GM19324 (cell line): ENCODE measurements around the gene RELN.

Experiments
- ATAC-seq: cut with Tn5 transposase; IDR thresholded peaks from one replicate; pipeline ENCODE4 v1.9.1; 2021; ENCODE audit warnings: mild to moderate bottlenecking, moderate library complexity; ENCODE audit not compliant: unreplicated experiment, low FRiP score

Gene RELN

GRCh38 chr7:103656221-103656620, 333.2 kb downstream of the RELN start:
- ATAC-seq = no peak

GRCh38 chr7:103651593-103652377, 337.7 kb downstream of the RELN start:
- ATAC-seq = no peak

GRCh38 chr7:103649052-103649451, 340.4 kb downstream of the RELN start:
- ATAC-seq = no peak

GRCh38 chr7:103648135-103648534, 341.3 kb downstream of the RELN start:
- ATAC-seq = no peak

- no peak for ATAC-seq
Observed at GRCh38 chr7:103644319-103644718, 345.1 kb downstream of the RELN start.

- ATAC-seq = no peak
Observed at GRCh38 chr7:103640031-103640779, 349.3 kb downstream of the RELN start.

GRCh38 chr7:103637726-103638125, 351.7 kb downstream of the RELN start:
- no peak for ATAC-seq

GRCh38 chr7:103637094-103637493, 352.4 kb downstream of the RELN start:
- ATAC-seq = no peak

GRCh38 chr7:103636153-103636552, 353.3 kb downstream of the RELN start:
- ATAC-seq = no peak

GRCh38 chr7:103632972-103633371, 356.5 kb downstream of the RELN start:
- ATAC-seq = no peak

GRCh38 chr7:103632005-103632639, 357.3 kb downstream of the RELN start:
- no peak for ATAC-seq

GRCh38 chr7:103630318-103630717, 359.1 kb downstream of the RELN start:
- ATAC-seq = no peak

- no peak for ATAC-seq
Observed at GRCh38 chr7:103628742-103629141, 360.7 kb downstream of the RELN start.

GRCh38 chr7:103626776-103627175, 362.7 kb downstream of the RELN start:
- no peak for ATAC-seq

- ATAC-seq = no peak
Observed at GRCh38 chr7:103622274-103622673, 367.2 kb downstream of the RELN start.

- no peak for ATAC-seq
Observed at GRCh38 chr7:103613655-103614642, 375.5 kb downstream of the RELN start.

- no peak for ATAC-seq
Observed at GRCh38 chr7:103609778-103610177, 379.7 kb downstream of the RELN start.

- no peak for ATAC-seq
Observed at GRCh38 chr7:103605640-103606039, 383.8 kb downstream of the RELN start.

- no peak for ATAC-seq
Observed at GRCh38 chr7:103598326-103598905, 391.0 kb downstream of the RELN start.

- no peak for ATAC-seq
Observed at GRCh38 chr7:103597606-103598005, 391.9 kb downstream of the RELN start.
